Placental epithelial cell (primary cell): ENCODE measurements around the gene LAMC2. TPM values are rescaled to one million over a fixed set of nuclear protein-coding genes. Genes with fewer than 3 reads are reported as not detected.

ENCODE experiments used
- total RNA-seq: library from RNA; depleted of rRNA; stranded (reverse); fragments of >200 nt; gene quantifications from 2 replicates; pipeline ENCODE4 v1.2.3, GENCODE V29; 2012

Gene LAMC2
- 642 and 1,917 TPM in 2 replicates for total RNA-seq

DNA sequence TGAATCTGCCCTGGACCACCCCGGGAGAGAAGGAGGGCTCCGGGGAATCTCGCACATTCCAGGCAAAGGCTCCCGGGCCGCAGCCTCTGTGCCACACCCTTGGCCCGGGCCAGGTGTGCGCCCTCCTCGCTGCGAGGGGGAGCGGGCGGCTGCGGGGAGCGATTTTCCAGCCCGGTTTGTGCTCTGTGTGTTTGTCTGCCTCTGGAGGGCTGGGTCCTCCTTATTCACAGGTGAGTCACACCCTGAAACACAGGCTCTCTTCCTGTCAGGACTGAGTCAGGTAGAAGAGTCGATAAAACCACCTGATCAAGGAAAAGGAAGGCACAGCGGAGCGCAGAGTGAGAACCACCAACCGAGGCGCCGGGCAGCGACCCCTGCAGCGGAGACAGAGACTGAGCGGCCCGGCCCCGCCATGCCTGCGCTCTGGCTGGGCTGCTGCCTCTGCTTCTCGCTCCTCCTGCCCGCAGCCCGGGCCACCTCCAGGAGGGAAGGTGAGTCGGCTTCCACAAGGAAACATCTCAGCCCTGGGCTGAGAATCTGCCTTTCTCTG, at the start of gene LAMC2:
Gene LAMC2 (plus strand): TSS at position 324 of the 550 bp plus-strand sequence. CDS start 89 bp downstream, at position 413.

Other genes with a start within 250 kb of the LAMC2 start
- gene SHCBP1L, start 233.1 kb upstream of the LAMC2 start, total RNA-seq, result 0.11 and 1.2 TPM in 2 replicates
- 488 and 506 TPM in 2 replicates for gene LAMC1, start 162.8 kb upstream of the LAMC2 start, total RNA-seq
- under 0.01 and 0.11 TPM in 2 replicates for gene NMNAT2, start 232.1 kb downstream of the LAMC2 start, total RNA-seq